Measurements from ENCODE around the gene PLAC8L1. TPM values are rescaled to one million over a fixed set of nuclear protein-coding genes. Genes with fewer than 3 reads are reported as not detected.

Gene PLAC8L1
- total RNA-seq, 1 donor from 2014 or later, result not detected

GRCh38 chr5:146091881-146092280, 13.5 kb downstream of the PLAC8L1 start:
- no peaks in the 10 kb centered on the region for H3K9me3 ChIP-seq
- intact Hi-C loops (cut with DNase I), result no loop called here
- no peaks in the 10 kb centered on the region for H3K27me3 ChIP-seq
- no peaks in the 10 kb centered on the region for H3K36me3 ChIP-seq
- H3K27ac ChIP-seq, result no peak overlapping the region
- H3K4me3 ChIP-seq, result no peak overlapping the region
- no peak for TF ChIP-seq CTCF (IDR thresholded peaks at IDR 0.05)
- ATAC-seq (no peak), DNase-seq (no peak)
- no peaks in the 10 kb centered on the region for H3K4me1 ChIP-seq

- Histone ChIP-seq H3K27ac (no peak overlapping the region), H3K9me3 (no peaks in the 10 kb centered on the region), H3K27me3 (no peaks in the 10 kb centered on the region), H3K4me1 (no peaks in the 10 kb centered on the region), H3K36me3 (no peaks in the 10 kb centered on the region), H3K4me3 (no peak overlapping the region)
- intact Hi-C loops (cut with DNase I), result no loop called here
- DNase-seq (no peak), ATAC-seq (no peak)
- TF ChIP-seq CTCF (IDR thresholded peaks at IDR 0.05), result no peak
These were observed 16.1 kb downstream of the PLAC8L1 start for GRCh38 chr5:146089287-146089686.

GRCh38 chr5:146088098-146088497, 17.3 kb downstream of the PLAC8L1 start:
- ATAC-seq, result no peak
- H3K27ac ChIP-seq, result no peak overlapping the region
- DNase-seq, result no peak
- H3K27me3 ChIP-seq, result no peaks in the 10 kb centered on the region
- no peak overlapping the region for H3K4me3 ChIP-seq
- no peak for TF ChIP-seq CTCF (IDR thresholded peaks at IDR 0.05)
- intact Hi-C loops (cut with DNase I), result no loop called here
- no peaks in the 10 kb centered on the region for H3K36me3 ChIP-seq
- no peaks in the 10 kb centered on the region for H3K9me3 ChIP-seq
- H3K4me1 ChIP-seq, result no peaks in the 10 kb centered on the region

- H3K27me3 ChIP-seq, result no peaks in the 10 kb centered on the region
- H3K27ac ChIP-seq, result no peak overlapping the region
- DNase-seq, result no peak
- no peaks in the 10 kb centered on the region for H3K36me3 ChIP-seq
- no peaks in the 10 kb centered on the region for H3K4me1 ChIP-seq
- ATAC-seq, result no peak
- no peak for TF ChIP-seq CTCF (IDR thresholded peaks at IDR 0.05)
- no peak overlapping the region for H3K4me3 ChIP-seq
- intact Hi-C loops (cut with DNase I), result no loop called here
- H3K9me3 ChIP-seq, result no peaks in the 10 kb centered on the region
These were observed 21.0 kb downstream of the PLAC8L1 start for GRCh38 chr5:146084376-146084775.

GRCh38 chr5:146082798-146083197, 22.6 kb downstream of the PLAC8L1 start:
- ATAC-seq, result no peak
- no peak for TF ChIP-seq CTCF (IDR thresholded peaks at IDR 0.05)

DNA sequence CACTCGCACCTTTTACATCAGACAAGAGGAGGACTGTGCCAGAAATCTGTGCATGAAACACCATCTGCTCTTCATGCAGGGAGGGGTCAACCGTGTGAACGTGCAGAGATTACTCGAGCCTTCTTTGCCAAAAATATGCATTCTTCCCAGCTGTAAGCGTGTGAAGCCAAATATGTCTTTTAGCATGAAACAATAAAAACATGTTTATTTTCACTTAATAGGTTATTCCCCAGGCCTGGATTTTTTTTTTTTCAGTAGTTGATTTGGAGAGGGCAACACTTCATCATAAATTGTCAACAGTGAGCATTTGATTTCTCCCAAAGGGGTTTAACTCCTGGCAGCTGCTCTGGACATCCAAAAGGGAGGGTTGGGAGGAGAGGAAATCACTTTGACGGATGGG, 23.8 kb downstream of the PLAC8L1 start:
- no peak for TF ChIP-seq CTCF (IDR thresholded peaks at IDR 0.05)
- no peaks in the 10 kb centered on the region for H3K27me3 ChIP-seq
- no peaks in the 10 kb centered on the region for H3K9me3 ChIP-seq
- no peak overlapping the region for H3K27ac ChIP-seq
- no peaks in the 10 kb centered on the region for H3K4me1 ChIP-seq
- DNase-seq (no peak), ATAC-seq (no peak)
- H3K4me3 ChIP-seq, result no peak overlapping the region
- intact Hi-C loops (cut with DNase I), result no loop called here
- no peaks in the 10 kb centered on the region for H3K36me3 ChIP-seq

More at GRCh38 chr5:146082798-146083197, 22.6 kb downstream of the PLAC8L1 start:
- H3K36me3 ChIP-seq, result no peaks in the 10 kb centered on the region
- intact Hi-C loops (cut with DNase I), result no loop called here
- H3K9me3 ChIP-seq, result no peaks in the 10 kb centered on the region
- H3K27me3 ChIP-seq, result no peaks in the 10 kb centered on the region
- H3K4me1 ChIP-seq, result no peaks in the 10 kb centered on the region
- H3K4me3 ChIP-seq, result no peak overlapping the region
- no peak overlapping the region for H3K27ac ChIP-seq
- no peak for DNase-seq

All from upper lobe of right lung (tissue), 1 donor.